Measurements from ENCODE around the gene COL6A1.
"Not testable (repeated sequence)": the region's sequence is repeated elsewhere in the genome, so short reads cannot be mapped to it uniquely, and the experiment has no call there.

The COL6A1 gene

DNA sequence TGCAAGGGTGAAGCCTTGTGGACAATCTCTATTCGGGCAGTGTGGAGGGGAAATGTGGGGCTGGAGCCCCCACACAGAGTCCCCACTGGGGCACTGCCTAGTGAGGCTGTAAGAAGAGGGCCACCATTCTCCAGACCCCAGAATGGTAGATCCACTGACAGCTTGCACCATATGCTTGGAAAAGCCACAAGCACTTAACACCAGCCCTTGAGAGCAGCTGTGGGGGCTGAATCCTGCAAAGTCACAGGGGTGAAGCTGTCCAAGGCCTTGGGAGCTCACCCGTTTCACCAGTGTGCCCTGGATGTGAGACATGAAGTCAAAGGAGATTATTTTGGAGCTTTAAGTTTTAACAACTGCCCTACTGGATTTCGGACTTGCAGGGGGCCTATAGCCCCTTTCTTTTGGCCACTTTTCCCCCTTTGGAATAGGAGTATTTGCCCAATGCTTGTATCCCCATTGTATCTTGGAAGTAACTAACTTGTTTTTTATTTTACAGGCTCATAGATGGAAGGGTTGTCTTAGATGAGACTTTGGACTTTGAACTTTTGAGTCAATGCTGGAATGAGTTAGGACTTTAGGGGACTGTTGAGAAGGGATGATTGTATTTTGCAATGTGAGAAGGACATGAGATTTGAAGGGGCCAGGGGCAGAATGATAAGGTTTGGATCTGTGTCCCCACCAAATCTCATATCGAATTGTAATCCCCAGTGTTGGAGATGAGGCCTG is 16.3 kb upstream of the COL6A1 start:
- DNase-seq (ENCODE audit: low spot score): no peak

DNA sequence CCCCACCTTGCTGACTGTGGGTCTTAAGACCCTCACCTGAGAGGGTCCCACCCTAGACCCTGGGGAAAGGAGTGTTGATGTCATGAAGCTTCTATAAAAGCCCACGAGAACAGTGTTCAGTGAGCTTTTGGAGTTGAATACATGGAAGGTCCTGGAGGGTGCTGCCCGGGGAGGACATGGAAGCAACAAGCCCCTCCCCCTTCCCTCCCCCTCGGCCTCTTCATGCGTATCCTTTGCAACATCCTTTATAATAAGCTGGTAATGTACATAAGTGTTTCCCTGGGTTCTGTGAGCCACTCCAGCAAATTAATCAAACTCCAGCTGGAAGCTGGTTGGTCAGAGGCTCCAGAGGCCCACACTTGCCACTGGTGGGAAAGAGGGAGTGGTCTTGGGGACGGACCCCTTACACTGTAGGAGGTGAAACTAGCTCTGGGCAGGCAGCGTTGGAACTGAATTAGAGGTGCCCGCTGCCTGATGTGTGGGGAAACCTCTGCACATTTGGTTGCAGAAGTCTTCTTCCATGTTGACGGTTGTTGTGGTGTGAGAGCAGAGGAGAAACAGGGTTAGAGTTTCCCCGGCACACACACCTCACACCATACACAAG is 14.7 kb upstream of the COL6A1 start:
- DNase-seq (ENCODE audit: low spot score): no peak

DNA sequence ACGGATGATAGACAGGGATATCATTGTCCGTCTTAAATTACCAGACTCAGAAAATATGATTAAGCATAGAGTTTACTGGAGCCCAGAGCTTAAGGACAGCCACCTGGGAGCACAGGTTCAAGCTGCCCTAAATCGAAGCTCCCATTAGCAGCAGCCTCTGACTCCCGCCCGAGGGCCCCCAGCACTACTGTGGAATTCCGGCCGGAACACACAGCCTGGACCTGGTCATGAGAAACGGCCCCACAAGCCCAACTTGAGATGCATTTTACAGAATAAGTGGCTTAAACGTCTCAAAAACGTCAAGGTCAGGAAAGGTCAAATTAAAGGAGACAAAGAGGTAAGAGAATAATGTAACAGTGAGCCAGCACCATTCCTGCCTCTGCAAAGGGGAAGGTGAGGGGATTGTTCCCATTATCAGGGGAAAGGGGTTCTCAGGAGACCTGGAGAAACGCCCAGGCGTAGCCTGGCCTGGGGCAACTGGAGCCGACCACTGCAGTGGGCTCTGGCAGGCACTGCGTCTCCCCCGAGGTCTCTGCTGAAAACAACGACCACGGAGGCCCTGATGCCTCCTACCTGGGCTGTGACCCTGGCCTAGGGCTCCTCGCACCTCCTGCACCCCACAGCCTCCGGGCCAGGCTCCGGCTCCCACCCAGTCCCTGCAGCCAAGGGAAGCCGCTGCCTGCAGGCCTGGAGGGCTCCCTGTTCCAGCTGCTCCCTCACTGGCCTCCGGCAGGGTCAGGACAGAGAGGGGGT is 11.5 kb upstream of the COL6A1 start:
- no peak for DNase-seq (ENCODE audit: low spot score)

DNA sequence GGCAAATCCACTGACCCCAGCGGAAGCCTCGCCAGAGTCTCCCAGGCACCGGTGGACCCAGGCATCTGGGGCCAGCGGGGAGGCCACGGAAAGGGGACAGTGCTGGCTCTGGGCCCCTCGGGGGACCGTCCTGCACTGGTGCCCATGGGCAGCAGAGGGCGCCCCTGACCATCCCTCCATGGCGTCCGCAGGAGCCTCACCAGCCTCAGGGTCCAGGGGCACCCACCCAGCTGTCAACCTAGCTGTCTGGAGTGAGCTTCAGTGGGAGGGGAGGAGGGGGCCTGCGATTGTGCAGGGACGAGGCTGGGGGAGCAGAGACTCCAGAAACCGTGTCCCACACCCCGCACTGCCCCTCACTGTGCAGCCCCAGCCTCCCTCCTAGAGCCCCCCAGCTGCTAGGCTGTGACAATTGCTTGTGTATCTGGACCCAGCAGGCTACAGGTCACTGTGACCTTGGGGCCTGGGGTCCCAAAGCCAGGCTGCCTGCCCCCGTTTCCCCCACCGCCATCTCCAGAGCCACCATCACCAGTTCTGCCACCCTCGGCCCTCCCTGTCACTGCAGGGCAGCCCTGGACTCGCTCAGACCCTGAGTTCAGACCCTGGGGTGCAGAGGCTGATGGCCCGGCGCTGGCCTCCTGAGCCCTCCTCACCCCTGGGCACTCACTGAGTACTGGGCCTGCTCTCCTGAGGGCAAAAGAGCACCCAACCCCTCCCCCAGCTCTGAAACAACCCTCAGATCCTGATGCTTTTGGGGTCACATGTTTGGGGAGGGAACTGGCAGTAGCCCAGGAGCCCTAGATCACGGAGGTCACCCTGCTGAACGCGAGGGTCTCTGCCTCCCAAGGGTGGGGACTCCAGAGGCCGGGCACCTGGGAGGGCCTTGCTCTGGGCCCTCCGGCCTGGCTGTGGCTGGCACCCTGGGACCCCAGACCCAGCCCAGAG is 10.6 kb upstream of the COL6A1 start:
- peak; percentile 57 for DNase-seq (ENCODE audit: low spot score)

DNA sequence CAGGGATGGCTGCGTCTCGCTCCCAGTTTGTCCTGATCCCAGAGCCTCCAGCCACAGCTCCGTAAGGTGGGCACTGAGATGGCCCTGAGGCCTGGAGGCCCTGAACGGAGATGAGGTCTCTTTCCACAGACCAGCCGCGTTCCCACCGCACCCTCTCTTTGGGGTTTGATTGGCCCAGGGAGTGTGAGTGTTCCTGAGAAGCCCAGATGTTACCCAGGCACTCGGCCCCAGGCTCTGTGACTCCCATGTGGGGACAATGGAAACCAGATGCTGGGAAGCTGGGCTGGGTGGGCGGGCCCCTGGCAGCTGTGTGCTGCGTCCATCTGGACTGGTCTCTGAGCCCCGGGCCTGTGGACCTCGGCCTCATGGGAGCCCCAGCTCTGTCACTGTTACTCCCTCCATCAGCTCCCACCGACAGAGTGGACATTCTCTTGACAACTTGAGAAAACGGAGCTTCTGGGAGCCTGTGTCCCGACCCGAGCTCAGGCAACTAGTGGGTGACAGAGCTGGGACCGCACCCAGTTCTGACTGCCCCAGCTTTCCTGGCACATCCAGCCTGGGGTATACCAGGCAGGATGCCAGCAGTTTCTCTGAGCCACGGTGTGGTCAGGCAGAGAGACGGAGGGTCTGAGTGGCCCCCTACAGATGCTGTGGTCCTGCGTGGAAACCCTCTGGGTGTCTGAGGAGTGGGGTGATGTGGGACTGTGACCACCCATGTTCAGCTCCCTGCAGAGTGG is 9.8 kb upstream of the COL6A1 start:
- no peak for DNase-seq (ENCODE audit: low spot score)

DNA sequence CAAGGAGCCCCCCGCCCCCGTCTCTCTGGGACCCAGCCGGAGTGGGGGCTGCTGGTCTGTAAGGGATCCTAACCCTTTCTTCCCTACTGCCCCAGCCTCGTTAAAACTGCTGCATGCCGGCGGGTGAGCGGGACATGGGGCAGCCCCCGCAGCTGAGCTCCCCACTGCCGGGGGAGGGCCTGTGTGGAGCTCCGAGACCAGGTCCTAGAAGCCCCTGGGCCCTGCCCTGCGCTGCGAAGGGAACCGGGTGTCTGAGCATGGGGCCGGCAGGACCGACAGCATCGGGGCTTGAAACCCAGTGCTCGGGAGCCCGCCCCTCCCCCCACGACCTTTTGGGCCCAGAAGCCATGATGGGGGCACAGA is 9.2 kb upstream of the COL6A1 start:
- DNase-seq (ENCODE audit: low spot score): no peak

DNA sequence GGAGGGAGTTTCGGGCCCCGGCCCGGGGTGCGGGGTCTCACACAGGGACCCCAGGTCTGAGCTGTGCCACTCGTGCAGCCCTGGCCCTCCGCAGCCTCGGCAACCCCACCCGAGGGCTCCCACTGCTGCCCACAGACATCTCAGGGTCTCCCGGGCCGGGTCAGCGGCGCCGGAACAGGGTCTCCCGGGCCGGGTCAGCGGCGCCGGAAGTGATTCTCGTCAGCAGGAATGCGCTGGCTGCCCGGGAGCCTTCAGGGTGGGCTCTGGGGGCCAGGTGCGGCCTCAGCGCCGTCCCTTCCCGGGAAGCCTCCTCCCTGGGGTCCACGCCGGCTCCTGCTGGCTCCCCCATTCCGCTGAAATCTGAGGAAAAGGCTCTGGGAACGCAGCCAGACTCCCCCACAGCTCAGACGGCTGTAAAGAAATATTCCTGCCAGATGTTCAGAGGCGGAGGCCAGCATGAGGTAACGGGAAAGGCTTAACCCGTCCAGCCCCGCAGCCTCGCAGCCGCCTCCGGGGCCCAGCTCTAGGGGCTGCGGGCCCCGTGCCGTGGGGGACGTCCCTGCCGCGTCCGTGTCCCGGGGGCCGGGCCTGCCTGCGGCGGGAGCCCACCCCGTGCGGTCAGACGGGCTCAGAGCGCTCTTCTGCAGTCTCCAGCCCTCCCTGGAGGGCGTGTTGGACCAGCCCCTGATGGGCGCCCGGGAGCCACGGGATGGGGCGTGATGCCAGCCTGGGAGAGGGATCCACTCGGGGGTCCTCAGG is 8.7 kb upstream of the COL6A1 start:
- peak; percentile 46 for DNase-seq (ENCODE audit: low spot score)

DNA sequence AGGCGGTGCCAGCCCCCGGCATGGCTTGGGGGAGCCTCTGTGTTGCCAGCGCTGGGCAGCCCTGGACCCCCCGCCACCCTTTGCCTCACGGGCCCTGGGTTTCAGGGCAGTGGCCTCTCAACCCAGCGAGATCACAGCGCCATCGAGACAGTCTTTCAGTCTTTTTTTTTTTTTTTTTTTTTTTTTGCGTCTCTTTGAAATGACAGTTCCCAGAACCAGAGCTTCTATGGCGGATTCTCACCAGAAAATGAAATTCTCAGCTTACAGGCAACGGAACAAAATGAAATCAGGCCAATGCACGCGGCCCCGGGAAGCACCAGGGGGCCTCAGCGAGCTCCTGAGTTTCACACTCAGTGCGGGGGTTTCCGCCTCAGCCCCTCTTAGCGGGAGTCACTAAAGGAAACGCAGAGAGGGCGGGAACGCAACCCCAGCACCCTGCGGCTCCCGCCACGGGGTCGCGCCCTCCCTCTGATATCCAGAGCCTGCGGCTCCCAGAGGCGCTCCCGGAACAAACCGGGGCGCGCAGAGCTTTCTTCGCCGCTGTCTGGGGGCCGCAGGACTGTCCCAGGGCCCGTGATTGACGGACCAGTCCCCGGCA is 8.0 kb upstream of the COL6A1 start:
- DNase-seq (ENCODE audit: low spot score): peak; percentile 71

DNA sequence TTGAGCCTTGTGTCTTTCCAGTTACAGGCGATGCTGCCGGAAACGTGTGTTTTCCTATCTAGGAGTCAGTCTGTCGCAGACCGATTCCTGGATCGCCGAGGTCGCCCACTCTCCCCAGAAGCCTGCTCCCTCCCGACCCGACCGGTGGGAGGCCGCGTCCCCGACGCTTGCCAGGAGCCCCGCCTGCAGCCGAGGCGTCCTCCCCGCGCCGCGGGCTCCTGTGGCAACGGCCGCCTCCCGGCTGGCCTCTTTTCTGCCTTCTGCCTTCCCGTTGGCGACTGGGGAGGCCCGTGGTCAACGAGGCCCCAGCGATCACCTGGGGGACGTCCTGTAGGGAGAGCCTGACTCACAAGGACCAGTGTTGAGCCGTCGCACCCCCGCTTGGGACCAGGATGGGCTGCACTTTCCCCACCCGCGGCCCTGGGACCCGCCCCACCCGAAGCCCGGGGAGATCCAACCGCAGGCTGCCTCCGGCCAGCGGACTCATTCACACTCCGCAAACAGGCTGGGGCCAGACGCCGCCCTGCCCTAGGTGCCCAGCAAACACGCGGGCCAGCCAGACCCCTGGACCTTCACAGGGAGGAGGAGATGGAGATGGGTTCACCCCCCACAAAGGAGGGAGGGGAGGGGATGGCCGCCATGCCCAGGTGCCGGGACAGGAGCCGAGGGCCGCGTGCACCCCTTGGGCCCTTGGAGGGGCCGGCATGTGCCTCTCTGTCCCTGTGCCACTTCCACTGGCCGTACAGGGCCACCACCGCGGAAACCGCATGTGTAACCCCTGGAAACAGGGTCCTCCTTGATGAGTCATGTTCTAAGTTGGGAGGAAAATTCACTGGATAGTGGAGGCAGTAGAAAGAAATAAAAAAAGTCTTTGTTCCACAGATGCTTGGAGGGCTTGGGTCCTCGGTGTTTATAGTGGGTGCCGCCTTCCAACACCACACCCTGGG is 7.2 kb upstream of the COL6A1 start:
- peak; percentile 71 for DNase-seq (ENCODE audit: low spot score)

DNA sequence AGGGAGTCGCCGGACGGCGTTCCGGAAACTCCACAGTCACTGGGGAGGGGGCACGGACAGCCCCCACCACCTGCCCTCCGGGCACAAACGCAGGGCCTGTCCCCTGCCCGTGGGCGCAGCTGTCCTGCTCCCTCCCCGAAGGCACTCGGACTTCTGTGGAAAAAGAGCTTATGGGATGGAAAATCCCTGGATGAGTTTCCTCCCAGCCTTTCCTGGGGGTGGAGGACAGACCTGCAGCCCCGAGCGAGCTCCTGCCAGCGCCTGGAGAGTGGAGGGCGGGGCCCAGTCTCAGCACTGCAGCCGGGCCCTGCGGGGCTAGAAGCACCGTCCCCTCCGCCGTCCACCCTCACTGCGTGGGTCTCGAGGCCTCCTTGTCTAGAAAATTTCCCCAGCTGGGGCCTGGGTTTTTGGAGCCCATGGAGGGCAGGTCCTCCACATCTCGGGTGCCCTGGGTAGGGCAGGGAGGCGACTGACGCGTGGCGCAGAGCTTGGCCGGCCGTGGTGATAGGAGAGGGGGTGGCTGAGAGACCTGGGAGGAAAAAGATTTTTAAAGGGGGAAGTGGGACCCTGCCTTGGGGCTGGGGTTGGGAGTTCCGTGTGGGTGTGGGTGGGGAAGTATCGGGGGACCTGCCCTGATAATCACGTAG is 6.4 kb upstream of the COL6A1 start:
- peak; percentile 13 for DNase-seq (ENCODE audit: low spot score)

DNA sequence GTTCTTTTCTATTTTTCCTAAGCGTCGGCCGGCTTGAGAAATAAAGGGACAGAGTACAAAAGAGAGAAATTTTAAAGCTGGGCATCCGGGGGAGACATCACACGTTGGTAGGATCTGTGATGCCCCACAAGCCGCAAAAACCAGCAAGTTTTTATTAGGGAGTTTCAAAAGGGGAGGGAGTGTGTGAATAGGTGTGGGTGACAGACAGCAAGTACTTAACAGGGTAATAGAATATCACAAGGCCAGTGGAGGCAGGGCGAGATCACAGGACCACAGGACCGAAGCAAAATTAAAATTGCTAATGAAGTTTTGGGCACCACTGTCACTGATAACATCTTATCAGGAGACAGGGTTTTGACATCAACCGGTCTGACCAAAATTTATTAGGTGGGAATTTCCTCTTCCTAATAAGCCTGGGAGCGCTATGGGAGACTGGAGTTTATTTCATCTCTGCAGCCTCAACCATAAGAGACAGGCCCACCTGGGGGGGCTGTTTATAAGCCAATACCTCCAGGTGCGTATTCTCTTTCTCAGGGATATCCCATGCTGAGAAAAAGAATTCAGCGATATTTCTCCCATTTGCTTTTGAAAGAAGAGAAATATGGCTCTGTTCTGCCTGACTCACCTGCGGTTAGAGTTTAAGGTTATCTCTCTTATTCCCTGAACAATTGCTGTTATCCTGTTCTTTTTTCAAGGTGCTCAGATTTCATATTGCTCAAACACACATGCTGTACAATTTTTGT is 5.7 kb upstream of the COL6A1 start:
- DNase-seq (ENCODE audit: low spot score): not testable (repeated sequence)

DNA sequence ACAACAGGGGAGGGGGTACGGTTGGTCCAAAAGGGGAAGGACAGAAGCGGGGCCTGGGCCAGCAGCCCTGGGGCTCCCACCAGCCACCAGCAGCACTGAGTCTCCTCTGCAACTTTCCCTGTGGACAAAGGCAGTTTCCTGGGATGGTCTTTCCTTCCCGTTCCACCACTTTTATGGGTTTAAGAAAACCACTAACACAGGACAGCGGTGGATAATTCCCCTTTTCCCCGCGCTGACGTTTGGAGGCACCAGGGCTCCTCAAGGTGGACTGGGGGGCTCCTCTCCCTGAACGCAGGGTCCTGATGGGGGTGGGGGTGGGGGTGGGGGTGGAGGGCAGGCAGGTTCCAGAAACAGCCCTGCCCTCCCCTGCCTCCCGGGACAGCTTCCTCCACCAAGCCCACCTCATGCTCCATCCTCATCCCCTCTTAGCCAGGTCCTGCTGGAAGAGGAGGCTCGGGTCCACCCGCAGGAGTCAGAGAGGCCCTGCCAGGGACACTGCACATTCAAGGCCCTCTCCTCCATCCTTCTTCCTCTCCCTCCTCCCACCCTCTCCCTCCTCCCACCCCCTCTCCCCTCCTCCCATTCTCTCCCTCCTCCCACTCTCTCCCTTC is 4.8 kb upstream of the COL6A1 start:
- no peak for DNase-seq (ENCODE audit: low spot score)

DNA sequence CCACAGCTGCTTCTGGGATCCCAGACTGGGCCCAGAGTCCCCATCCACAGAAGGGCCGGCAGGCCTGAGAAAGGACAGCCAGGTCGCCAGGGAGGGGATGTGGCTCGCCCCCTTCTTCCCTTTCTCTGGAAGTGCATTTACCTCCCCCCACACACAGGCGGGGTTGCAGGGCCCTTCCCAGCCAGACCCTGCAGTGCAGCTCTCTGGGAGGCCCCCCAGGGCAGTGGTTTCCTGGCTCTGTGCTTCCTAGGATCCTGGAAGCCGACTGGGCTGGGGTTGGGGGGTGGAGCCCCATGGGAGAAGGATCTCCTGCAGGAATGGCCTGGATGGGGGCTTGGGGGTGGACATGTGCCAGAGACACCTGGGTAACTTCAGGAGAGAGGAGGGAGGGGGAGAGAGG is 4.2 kb upstream of the COL6A1 start:
- no peak for DNase-seq (ENCODE audit: low spot score)

DNA sequence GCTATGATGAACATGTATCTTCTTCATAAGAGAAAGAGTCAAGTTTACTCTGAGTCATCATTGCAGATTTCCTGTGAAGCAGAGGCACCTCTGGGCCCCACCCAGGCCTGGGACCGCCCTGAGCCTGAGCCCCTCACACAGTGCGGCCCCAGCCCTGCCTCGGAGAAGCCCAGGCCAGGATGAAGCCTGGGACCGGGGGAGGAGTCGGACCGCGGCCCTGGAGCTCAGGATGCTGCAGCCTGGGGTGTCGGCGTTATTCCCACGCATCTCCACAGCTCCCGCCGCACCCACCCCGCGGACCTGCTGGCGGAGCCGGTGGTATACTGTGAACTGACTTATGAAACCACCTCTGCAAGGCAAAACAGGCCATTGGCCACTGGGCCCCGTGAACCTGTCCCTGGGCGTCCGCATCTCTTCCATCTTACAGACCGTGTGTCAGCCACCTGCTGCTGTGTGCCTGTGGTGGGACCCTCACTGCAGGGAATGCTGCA is 2.4 kb upstream of the COL6A1 start:
- DNase-seq (ENCODE audit: low spot score): no peak

DNA sequence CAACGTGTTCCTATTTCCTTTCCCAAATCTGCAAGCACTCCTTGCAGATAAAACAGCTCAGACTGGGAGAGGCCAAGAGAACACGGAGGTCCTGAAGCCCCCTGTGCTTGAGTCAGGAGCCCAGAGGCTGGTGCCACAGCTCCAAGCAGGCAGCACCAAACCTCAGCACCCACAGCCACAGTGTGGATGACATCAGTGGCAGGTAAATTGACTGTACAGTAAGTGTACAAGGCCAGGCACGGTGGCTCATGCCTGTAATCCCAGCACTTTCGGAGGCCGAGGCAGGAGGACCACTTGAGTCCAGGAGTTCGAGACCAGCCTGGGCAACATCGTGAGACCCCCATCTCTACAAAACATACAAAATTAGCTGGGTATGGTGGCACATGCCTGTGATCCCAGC is 1.9 kb upstream of the COL6A1 start:
- no peak for DNase-seq (ENCODE audit: low spot score)

DNA sequence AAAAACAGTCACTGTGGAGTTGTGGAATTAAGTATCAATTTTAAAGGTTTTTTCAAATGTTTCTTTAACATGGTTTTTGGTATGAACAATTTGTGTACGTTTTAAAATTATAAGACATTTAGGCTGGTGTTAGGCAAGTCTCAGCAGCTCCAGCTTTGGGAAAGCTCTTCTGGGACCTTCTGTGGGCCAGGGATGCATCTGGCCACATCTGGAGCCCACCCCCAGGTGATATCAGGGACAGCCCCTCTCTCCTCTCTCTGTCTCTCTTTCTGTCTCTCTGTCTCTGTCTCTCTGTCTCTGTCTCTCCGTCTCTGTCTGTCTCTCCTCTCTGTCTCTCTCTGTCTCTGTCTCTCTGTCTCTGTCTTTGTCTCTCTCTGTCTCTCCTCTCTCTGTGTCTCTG is 1.3 kb upstream of the COL6A1 start:
- DNase-seq (ENCODE audit: low spot score): no peak

DNA sequence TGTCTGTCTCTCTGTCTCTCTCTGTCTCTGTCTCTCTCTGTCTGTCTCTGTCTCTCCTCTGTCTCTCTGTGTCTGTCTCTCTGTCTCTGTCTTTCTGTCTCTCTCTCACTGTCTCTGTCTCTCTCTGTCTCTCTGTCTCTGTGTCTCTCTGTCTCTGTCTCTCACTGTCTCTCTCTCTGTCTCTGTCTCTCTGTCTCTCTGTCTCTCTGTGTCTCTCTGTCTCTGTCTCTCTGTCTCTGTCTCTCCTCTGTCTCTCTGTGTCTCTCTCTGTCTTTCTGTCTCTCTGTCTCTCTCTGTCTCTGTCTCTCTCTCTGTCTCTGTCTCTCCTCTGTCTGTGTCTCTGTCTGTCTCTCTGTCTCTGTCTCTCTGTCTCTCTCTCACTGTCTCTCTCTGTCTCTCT is 873 bp upstream of the COL6A1 start:
- no peak for DNase-seq (ENCODE audit: low spot score)

Measured in kidney capillary endothelial cell (primary cell).